SK-N-SH (cell line): ENCODE data around the gene NHERF2. TPM values are rescaled to one million over a fixed set of nuclear protein-coding genes. Genes with fewer than 3 reads are reported as not detected.

Experiments used
- CTCF ChIA-PET: fragments of 300-600, 350-600 bp; formaldehyde crosslinking; extraction: SDS; loops from one replicate; lab custom pipeline; 2021; lab: Yijun Ruan, JAX
- POLR2A ChIA-PET: fragments of 350-600 bp; sonication (Branson Sonifier 250); formaldehyde crosslinking; extraction: SDS; loops from one replicate; lab custom pipeline; 2020; ENCODE audit warnings: antibody characterized with exemption, inconsistent platforms; lab: Yijun Ruan, JAX
- DNase-seq: peaks from one replicate; pipeline ENCODE4 v3.0.0; 2012
- H2AFZ ChIP-seq: fragments of 200-600 bp; sonication (generic); 2 replicates; pipeline ENCODE4 v1.8.1; 2016; ENCODE audit warnings: antibody characterized with exemption, mild to moderate bottlenecking, low read depth
- H3F3A ChIP-seq: fragments of 200-600 bp; sonication (generic); replicated peaks from 2 replicates; pipeline ENCODE3; 2016; ENCODE audit warnings: antibody characterized with exemption, mild to moderate bottlenecking; ENCODE audit not compliant: insufficient read depth
- H3K27ac ChIP-seq, 2 experiments: fragments of 200-500 bp in 1 of 2; fragments of 200-600 bp in 1 of 2; sonication (Bioruptor generic) in 1 of 2; sonication (generic), shearing (Covaris generic) in 1 of 2; 2 replicates each; pipeline versions ENCODE4 v1.5.1 to v1.6.1; 2014 to 2016; ENCODE audit warnings: low read depth in 2 of 2, inconsistent platforms in 1 of 2, low read length in 1 of 2, mild to moderate bottlenecking in 1 of 2, mixed read lengths in 1 of 2
- H3K27me3 ChIP-seq: fragments of 200-600 bp; sonication (generic), shearing (Covaris generic); 2 replicates; pipeline ENCODE4 v1.6.1; 2016; ENCODE audit warnings: mixed run types; ENCODE audit not compliant: insufficient read depth
- H3K36me3 ChIP-seq, 2 experiments: fragments of 200-500 bp in 1 of 2; fragments of 200-600 bp in 1 of 2; sonication (Bioruptor generic) in 1 of 2; sonication (generic) in 1 of 2; replicated peaks in 1 of 2; 2 replicates each; pipeline versions ENCODE3 to v1.5.1; 2014 to 2016; ENCODE audit warnings: low read length in 1 of 2, mild to moderate bottlenecking in 1 of 2; ENCODE audit not compliant: insufficient read depth in 2 of 2, control insufficient read depth in 1 of 2
- H3K4me1 ChIP-seq, 2 experiments: fragments of 200-500 bp in 1 of 2; fragments of 200-600 bp in 1 of 2; sonication (Bioruptor generic) in 1 of 2; sonication (generic), shearing (Covaris generic) in 1 of 2; 2 replicates each; pipeline versions ENCODE4 v1.5.1 to v1.6.1; 2014 to 2016; ENCODE audit warnings: low read depth in 1 of 2, low read length in 1 of 2, mixed run types in 1 of 2; ENCODE audit not compliant: insufficient read depth in 2 of 2, control insufficient read depth in 1 of 2
- H3K4me2 ChIP-seq: fragments of 200-600 bp; sonication (generic), shearing (Covaris generic); 2 replicates; pipeline ENCODE4 v1.6.1; 2017; ENCODE audit warnings: mixed run types
- H3K4me3 ChIP-seq, 2 experiments: fragments of 200-500 bp in 1 of 2; fragments of 200-600 bp in 1 of 2; sonication (Bioruptor generic) in 1 of 2; sonication (generic), shearing (Covaris generic) in 1 of 2; 2 replicates each; pipeline versions ENCODE4 v1.5.1 to v1.8.1; 2014 to 2016; ENCODE audit warnings: low read depth in 2 of 2, inconsistent platforms in 1 of 2, low read length in 1 of 2, mild to moderate bottlenecking in 1 of 2, mixed read lengths in 1 of 2, moderate library complexity in 1 of 2
- H3K79me2 ChIP-seq: fragments of 200-600 bp; sonication (generic); 2 replicates; pipeline ENCODE4 v1.8.1; 2017; ENCODE audit warnings: mild to moderate bottlenecking; ENCODE audit not compliant: insufficient read depth
- H3K9ac ChIP-seq: fragments of 200-600 bp; sonication (generic); 2 replicates; pipeline ENCODE4 v1.6.1; 2017; ENCODE audit warnings: mixed run types
- H3K9me2 ChIP-seq: fragments of 200-600 bp; sonication (generic); 2 replicates; pipeline ENCODE4 v1.6.1; 2017; ENCODE audit warnings: mixed run types
- H3K9me3 ChIP-seq: fragments of 200-600 bp; sonication (generic); 2 replicates; pipeline ENCODE4 v1.6.1; 2017; ENCODE audit warnings: mixed run types, mild to moderate bottlenecking, moderate library complexity
- H4K20me1 ChIP-seq: fragments of 200-600 bp; sonication (generic); 2 replicates; pipeline ENCODE4 v1.6.1; 2017; ENCODE audit warnings: mild to moderate bottlenecking, mixed run types; ENCODE audit not compliant: insufficient read depth
- ELF1 ChIP-seq: IDR thresholded peaks from 2 replicates; pipeline ENCODE4 v1.4.0; 2012
- EP300 ChIP-seq, 2 experiments: IDR thresholded peaks; 2 replicates each; pipeline versions ENCODE4 v1.4.0 to v1.6.1; 2012; ENCODE audit warnings: borderline replicate concordance in 1 of 2, low read depth in 1 of 2, low read length in 1 of 2
- EZH2phosphoT487 ChIP-seq: fragments of 200-600 bp; sonication (generic); IDR thresholded peaks from 2 replicates; pipeline ENCODE4 v1.6.1; 2017; ENCODE audit warnings: low read depth, mixed run types, mild to moderate bottlenecking, antibody characterized with exemption, moderate library complexity, borderline replicate concordance
- FOSL2 ChIP-seq: IDR thresholded peaks from 2 replicates; pipeline ENCODE4 v1.4.0; 2012; ENCODE audit warnings: low read depth, mild to moderate bottlenecking, moderate library complexity, borderline replicate concordance
- FOXM1 ChIP-seq: IDR thresholded peaks from 2 replicates; pipeline ENCODE4 v1.4.0; 2012; ENCODE audit warnings: low read depth, mild to moderate bottlenecking
- GABPA ChIP-seq: IDR thresholded peaks from 2 replicates; pipeline ENCODE4 v1.4.0; 2012; ENCODE audit warnings: low read depth, mild to moderate bottlenecking
- JUND ChIP-seq: IDR thresholded peaks from 2 replicates; pipeline ENCODE4 v1.4.0; 2012
- MEF2A ChIP-seq: IDR thresholded peaks from 2 replicates; pipeline ENCODE4 v1.4.0; 2012; ENCODE audit warnings: low read depth, borderline replicate concordance
- MXI1 ChIP-seq: IDR thresholded peaks from 2 replicates; pipeline ENCODE4 v1.6.1; 2012; ENCODE audit warnings: mild to moderate bottlenecking, low read depth, low read length, improper control_type of control experiment
- NFIC ChIP-seq: IDR thresholded peaks from 2 replicates; pipeline ENCODE4 v1.4.0; 2012; ENCODE audit warnings: borderline replicate concordance
- NRF1 ChIP-seq: IDR thresholded peaks from 2 replicates; pipeline ENCODE4 v1.6.1; 2012; ENCODE audit warnings: low read depth, mild to moderate bottlenecking, low read length
- POLR2AphosphoS5 ChIP-seq: IDR thresholded peaks from 2 replicates; pipeline ENCODE4 v1.6.1; 2012; ENCODE audit warnings: low read depth, low read length
- RCOR1 ChIP-seq: fragments of 150-350 bp; IDR thresholded peaks from 2 replicates; pipeline ENCODE4 v1.6.1; 2017; ENCODE audit warnings: antibody characterized with exemption, low read length
- RFX5 ChIP-seq: IDR thresholded peaks from 2 replicates; pipeline ENCODE4 v1.6.1; 2012; ENCODE audit warnings: mild to moderate bottlenecking, improper control_type of control experiment, low read length
- TCF12 ChIP-seq: IDR thresholded peaks from 2 replicates; pipeline ENCODE4 v1.4.0; 2012
- TEAD4 ChIP-seq: IDR thresholded peaks from 2 replicates; pipeline ENCODE4 v1.4.0; 2012; ENCODE audit warnings: mild to moderate bottlenecking, borderline replicate concordance; ENCODE audit not compliant: insufficient read depth
- USF2 ChIP-seq: fragments of 150-350 bp; IDR thresholded peaks from 2 replicates; pipeline ENCODE4 v1.6.1; 2017; ENCODE audit warnings: antibody characterized with exemption, low read length, low read depth, borderline replicate concordance
- ZBTB33 ChIP-seq: IDR thresholded peaks from 2 replicates; pipeline ENCODE4 v1.4.0; 2012; ENCODE audit warnings: low read depth, borderline replicate concordance
- WGBS: methylation state at CpG from one replicate; pipeline ENCODE4 v1.1.6; 2017; ENCODE audit warnings: low lambda C conversion rate; 5-methylcytosine and 5-hydroxymethylcytosine counted together
- polyA plus RNA-seq, 3 experiments: library from polyadenylated mRNA; depleted of rRNA; stranded (reverse); fragments of >200 nt; gene quantifications; 2 replicates each; pipeline ENCODE4 v1.2.3, GENCODE V29; 2012
- TF ChIP-seq, protein P1 (sequence below): IDR thresholded peaks from 2 replicates; pipeline ENCODE4 v1.4.0; 2012; ENCODE audit warnings: low read depth, borderline replicate concordance
- TF ChIP-seq, protein P2 (sequence below): IDR thresholded peaks from 2 replicates; pipeline ENCODE4; 2012

Gene NHERF2
- polyA plus RNA-seq, 1 of the 3 experiments (the other 2 are of a cell fraction) = 53.8 TPM

- H3K4me2 ChIP-seq = no peak overlapping the region
- POLR2A ChIA-PET = interaction anchor here (0.5 to 1.4 kb wide), 5 partner anchors 19 to 917 kb away, joined by 3 to 11 read pairs (median 3); partner anchors contain the start of genes RPS2 and TRAF7
- no peak overlapping the region; a peak in 1 of 4 replicates for H3K4me3 ChIP-seq
- peaks cover 64% of the 10 kb centered on the region for H3K79me2 ChIP-seq
- H3K4me1 ChIP-seq = peaks cover 24 to 49% of the 10 kb centered on the region in 2 experiments; a peak in 3 of 4 replicates
- peaks cover 65% of the 10 kb centered on the region for H4K20me1 ChIP-seq
- H3K9me2 ChIP-seq = no peaks in the 10 kb centered on the region
- TF ChIP-seq JUND = no peak
- no peak for TF ChIP-seq RFX5
- no peak for TF ChIP-seq FOSL2
- no peak for TF ChIP-seq NFIC
- TF ChIP-seq USF2 = no peak
- TF ChIP-seq, protein P1, sequence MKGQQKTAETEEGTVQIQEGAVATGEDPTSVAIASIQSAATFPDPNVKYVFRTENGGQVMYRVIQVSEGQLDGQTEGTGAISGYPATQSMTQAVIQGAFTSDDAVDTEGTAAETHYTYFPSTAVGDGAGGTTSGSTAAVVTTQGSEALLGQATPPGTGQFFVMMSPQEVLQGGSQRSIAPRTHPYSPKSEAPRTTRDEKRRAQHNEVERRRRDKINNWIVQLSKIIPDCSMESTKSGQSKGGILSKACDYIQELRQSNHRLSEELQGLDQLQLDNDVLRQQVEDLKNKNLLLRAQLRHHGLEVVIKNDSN = no peak
- no peak overlapping the region for H3K27ac ChIP-seq
- H3K9me3 ChIP-seq = no peaks in the 10 kb centered on the region
- no peak overlapping the region for H3K9ac ChIP-seq
- H2AFZ ChIP-seq = no peak overlapping the region
- H3F3A ChIP-seq = peaks cover 9% of the 10 kb centered on the region
- CTCF ChIA-PET = interaction anchor here (0.7 to 4.1 kb wide), 22 partner anchors 9 to 248 kb away, joined by 3 to 108 read pairs (median 10); partner anchors contain the start of genes ECI1, GFER, NOXO1 and NTHL1
- H3K27me3 ChIP-seq = no peaks in the 10 kb centered on the region
- 70% methylated on average over 4 of the region's 8 CpGs for WGBS
- peaks cover 3 to 49% of the 10 kb centered on the region in 2 experiments for H3K36me3 ChIP-seq
- no peak for DNase-seq
These were observed 23.4 kb upstream of the NHERF2 start for GRCh38 chr16:2003231-2003826.

DNA sequence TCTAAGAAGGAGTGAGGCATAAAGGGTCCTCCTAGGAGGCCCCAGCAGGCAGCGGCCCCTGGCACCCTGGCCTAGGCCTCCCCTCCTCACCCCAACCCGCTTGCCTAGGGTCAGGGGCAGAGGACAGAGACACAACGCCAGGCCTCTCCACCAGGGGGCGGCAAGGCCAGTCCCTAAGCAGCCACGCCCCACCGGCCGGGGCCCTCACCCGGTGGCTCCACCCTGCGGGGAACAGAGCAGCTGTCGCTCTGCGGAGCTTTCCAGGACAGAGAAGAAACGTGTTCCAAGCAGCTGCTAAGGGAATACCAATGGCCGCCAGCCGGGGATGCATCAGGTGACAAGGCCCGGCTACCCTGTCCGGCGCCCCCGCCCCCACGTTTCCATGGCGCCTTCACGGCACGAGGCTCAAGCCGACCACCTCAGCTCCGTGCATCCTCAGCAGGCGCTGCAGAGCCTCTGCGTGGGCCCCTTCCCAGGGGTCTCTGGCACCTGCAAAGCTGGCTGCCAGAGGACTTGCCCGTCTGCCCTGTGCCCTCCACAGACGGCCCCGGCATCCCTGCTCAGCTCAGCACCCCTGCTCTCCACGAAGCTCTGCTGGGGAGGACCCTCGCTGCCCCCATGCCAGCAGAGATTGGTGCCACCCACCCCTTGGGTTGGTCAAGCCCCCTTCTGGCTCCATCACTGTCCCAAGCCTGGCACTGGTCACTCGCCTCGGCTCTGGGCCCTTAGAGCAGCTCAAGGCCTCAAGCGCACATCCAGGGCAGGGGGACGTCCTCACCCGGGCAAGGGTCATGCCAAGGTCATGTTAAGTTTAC, 22.7 kb upstream of the NHERF2 start:
- Histone ChIP-seq H3K36me3 (peaks cover 3 to 48% of the 10 kb centered on the region in 2 experiments), H3K27ac (peak overlapping the region in 1 of 2 experiments; percentile 48; a peak in 2 of 4 replicates), H3K4me3 (no peak overlapping the region; a peak in 1 of 4 replicates), H3K9me2 (no peaks in the 10 kb centered on the region), H3K4me1 (peaks cover 24 to 54% of the 10 kb centered on the region in 2 experiments; a peak in 3 of 4 replicates), H3K79me2 (peaks cover 72% of the 10 kb centered on the region), H3K9me3 (no peaks in the 10 kb centered on the region), H2AFZ (no peak overlapping the region), H3K27me3 (no peaks in the 10 kb centered on the region), H3K9ac (no peak overlapping the region), H4K20me1 (peaks cover 72% of the 10 kb centered on the region), H3F3A (peaks cover 9% of the 10 kb centered on the region), H3K4me2 (peak overlapping the region; percentile 68)
- WGBS = 36% methylated on average over 20 of the region's 36 CpGs
- peak; percentile 99 for DNase-seq
- POLR2A ChIA-PET = interaction anchor here (0.7 to 1.2 kb wide), 6 partner anchors 9 to 147 kb away, joined by 3 to 11 read pairs (median 4); partner anchors contain the start of gene RPS2
- CTCF ChIA-PET = interaction anchor here (0.6 to 4.1 kb wide), 29 partner anchors 9 to 478 kb away, joined by 3 to 108 read pairs (median 6); partner anchors contain the start of genes ECI1, GFER, NOXO1 and NTHL1
- no peak for TF ChIP-seq FOXM1
- TF ChIP-seq FOSL2 = no peak
- TF ChIP-seq EZH2phosphoT487 = no peak
- no peak for TF ChIP-seq TCF12
- no peak for TF ChIP-seq JUND
- TF ChIP-seq MXI1 = peak; percentile 98
- TF ChIP-seq NFIC = no peak
- TF ChIP-seq TEAD4 = no peak
- TF ChIP-seq GABPA = no peak
- no peak for TF ChIP-seq RFX5
- no peak; the same call in 1 of the 2 replicates for TF ChIP-seq POLR2AphosphoS5
- TF ChIP-seq, protein P2, sequence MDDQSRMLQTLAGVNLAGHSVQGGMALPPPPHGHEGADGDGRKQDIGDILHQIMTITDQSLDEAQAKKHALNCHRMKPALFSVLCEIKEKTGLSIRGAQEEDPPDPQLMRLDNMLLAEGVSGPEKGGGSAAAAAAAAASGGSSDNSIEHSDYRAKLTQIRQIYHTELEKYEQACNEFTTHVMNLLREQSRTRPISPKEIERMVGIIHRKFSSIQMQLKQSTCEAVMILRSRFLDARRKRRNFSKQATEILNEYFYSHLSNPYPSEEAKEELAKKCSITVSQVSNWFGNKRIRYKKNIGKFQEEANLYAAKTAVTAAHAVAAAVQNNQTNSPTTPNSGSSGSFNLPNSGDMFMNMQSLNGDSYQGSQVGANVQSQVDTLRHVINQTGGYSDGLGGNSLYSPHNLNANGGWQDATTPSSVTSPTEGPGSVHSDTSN = peak; percentile 45; the same call in 1 of the 2 replicates
- TF ChIP-seq EP300 (IDR thresholded peaks at IDR 0.05; ENCODE audit: borderline replicate concordance in 1 of 2, low read depth in 1 of 2, low read length in 1 of 2) = no peak
- no peak for TF ChIP-seq ELF1
- no peak for TF ChIP-seq ZBTB33
- no peak for TF ChIP-seq NRF1
- TF ChIP-seq RCOR1 = no peak
- no peak for TF ChIP-seq MEF2A
